ENCODE results near the gene UQCRC1.

Gene UQCRC1

DNA sequence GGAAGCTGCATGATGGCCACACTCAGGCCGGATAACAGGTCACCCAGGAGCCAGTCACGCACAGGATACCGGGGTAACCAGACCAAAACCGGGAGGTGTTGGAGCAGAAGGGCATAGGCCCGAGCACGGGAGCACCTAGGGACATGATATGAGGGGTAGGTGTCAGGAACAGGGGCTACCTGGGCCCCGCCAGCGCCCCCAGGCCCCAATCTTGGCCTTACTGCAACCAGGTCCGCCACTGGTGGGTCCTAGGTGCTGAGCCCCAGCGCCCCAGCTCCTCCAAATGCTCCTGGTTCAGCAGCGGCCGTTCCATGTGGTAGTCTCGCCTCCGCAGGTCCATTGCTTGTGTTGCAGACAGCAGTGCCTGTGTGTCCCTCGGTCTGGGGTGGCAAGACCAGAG lies 23.8 kb upstream of the UQCRC1 start:
- no peak for ATAC-seq

DNA sequence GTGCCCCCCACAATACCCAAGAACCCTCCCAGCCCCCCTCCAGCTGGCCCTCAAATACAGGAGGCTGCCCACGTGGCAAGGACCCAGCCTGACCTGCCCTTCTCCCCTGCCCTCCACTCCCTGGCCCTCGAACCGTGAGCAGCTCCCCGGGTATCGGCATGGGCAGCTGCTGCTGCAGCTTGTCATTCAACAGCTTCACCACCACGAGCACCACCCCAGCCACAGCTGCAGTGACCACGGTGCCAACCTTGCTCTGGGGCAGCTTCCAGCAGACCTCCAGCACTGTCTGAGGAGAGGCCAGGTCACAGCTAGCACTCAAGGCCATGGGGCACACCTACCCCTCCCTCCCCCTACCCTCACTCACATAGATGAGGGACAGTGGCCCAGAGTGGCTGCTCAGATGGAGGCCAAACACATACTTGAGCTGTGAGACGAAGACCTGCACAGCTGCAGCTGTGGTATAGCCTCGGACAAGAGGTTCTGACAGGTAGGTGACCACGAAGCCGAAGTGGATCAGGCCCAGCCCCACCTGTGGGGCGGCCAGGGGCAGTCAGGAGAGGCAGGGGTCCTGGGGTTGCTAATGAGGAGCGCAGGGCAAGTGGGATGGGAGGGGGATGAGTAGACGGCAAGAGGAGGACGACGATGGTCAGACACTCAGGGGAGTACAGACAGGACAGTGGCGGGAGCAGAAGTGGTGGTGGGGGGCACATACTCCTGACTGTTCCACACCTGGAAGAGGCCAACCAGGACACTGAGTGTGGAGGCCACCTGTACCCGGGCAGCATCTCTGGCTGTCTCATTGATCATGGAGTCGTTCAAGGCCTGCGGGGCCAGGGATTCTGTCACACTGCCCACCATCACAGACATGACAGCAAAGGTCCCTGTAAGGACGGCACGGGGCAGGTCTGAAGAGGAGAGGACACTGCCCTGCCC lies 22.3 kb upstream of the UQCRC1 start:
- ATAC-seq (no peak), DNase-seq (no peak)

More for the DNA sequence above, 23.8 kb upstream of the UQCRC1 start:
- no peak for DNase-seq

DNA sequence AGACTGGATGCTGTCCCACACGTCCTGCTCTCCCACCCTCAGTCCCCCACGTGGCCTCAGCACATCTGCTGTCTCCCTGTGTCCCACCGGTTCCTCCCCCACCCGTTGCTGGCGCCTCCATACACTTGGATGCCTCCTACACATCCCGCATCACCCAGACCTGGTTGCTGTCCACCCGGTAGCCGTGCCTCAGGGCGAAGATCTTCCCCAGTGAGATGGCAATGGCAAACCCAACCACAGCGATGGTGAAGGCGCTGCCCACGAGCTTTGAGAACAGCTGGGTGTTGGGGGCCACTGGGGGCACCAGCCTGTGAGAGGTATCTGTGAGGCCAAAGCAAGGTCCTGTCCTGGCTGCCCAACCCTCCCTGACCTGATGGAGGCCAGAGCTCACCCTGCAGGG lies 21.4 kb upstream of the UQCRC1 start:
- ATAC-seq (no peak), DNase-seq (no peak)

DNA sequence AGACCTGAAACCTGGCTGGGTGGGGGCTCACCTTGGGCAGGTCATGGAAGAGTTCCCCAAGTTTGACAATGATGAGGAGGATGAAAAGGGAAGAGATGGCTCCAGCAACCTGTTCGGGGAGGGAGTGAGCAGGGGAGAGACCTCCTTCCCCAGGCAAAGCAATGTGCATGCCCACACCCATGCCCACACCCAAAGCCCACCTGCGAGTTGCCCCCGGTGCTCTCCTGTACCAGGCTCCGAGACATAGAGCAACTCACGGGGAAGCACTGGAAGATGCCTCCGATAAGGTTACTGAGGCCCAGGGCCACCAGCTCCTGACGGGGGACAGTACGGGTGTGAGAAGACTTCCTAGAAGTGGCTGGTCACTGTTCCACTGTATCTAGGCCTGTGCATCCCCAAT lies 21.0 kb upstream of the UQCRC1 start:
- ATAC-seq (no peak), DNase-seq (no peak)

DNA sequence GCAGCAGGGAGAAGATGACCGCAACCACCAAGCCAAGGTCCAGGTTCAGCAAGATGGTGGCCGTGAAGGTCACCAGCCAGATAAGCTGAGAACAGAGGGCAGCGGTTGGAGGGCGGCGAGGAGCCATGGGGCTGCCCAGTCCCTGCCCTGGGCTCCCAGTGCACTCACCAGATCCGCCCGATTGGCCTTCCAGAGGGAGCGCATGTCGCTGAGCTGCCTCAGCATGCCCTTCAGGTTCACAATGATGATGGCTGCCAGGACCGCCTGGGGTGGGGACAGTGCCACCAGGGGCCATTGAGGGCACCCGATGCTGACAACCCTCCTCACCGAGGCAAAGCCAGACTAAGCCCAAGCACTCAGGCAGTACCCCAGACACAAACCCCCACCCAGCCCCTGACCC lies 20.4 kb upstream of the UQCRC1 start:
- no peak for ATAC-seq
- DNase-seq: no peak

DNA sequence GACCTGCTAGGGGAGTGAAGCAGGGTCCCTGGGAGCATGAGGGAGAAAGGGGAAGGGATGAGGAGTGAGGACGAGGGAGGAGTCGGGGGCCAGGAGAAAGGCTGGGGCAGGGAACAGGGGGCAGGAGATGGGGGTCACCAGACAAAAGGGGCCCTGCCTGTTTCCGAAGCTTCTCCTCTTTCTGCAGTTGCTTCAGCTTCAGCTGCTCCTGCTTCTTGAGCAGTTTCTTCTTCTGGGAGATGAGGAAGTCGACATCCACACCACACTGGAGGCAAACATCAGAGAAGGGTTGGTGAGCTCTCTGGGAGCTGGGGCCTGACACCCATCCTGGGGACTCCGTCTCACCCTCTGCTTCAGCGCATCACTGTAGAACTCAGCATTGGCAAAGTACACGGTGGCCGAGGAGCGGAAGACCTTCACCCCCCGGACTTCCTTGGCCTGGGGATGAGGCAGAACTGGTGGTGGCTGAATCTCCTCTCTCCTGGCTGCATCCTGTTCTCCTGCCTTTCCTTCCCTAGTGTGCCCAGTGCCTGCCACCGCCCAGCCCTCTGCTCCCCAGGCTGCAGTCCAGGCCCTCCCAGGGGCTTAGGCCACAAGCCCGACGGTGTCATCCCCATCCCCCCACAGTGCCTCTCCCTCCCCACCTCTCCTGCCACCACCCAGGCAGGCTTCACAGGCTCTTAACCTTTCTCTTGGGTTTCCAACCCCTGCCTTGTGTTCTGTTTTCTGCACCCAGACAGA lies 19.0 kb upstream of the UQCRC1 start:
- DNase-seq: no peak
- ATAC-seq: no peak

DNA sequence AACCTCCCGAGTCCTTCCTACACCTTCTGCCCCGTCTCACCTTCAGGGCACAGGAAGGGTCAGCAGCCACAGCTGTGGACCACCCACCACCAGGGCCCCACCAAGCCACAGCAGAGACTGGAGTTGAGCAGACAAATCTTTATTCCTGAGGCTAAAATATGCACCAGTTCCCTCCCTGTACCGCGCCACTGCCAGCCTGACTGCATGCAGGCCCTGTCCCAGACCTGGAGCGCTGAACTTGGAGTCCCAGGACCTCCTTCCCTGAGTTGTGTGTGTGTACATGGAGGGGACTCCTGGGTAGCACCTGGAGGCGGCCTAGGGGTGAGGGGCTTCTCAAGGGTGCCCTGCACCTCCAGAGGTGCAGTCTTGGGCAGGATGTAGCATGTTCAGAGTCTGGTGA lies 16.2 kb upstream of the UQCRC1 start:
- DNase-seq (no peak), ATAC-seq (no peak)

DNA sequence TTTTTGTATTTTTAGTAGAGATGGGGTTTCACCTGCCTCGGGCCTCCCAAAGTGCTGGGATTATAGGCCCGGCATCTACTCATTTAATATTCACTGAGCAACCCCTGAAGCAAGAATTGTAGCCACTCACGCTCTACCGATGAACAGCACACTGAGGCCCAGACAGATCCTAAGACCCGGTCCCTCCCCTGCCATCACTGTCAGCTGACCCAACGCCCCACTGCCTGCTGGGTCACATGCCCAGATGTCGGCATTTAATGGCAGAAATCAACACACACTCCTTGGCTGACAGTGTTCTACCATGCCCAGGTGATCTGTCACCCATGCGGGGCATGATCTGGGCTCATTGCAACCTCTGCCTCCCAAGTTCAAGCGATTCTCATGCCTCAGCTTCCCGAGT lies 15.3 kb upstream of the UQCRC1 start:
- no peak for ATAC-seq
- DNase-seq: no peak

DNA sequence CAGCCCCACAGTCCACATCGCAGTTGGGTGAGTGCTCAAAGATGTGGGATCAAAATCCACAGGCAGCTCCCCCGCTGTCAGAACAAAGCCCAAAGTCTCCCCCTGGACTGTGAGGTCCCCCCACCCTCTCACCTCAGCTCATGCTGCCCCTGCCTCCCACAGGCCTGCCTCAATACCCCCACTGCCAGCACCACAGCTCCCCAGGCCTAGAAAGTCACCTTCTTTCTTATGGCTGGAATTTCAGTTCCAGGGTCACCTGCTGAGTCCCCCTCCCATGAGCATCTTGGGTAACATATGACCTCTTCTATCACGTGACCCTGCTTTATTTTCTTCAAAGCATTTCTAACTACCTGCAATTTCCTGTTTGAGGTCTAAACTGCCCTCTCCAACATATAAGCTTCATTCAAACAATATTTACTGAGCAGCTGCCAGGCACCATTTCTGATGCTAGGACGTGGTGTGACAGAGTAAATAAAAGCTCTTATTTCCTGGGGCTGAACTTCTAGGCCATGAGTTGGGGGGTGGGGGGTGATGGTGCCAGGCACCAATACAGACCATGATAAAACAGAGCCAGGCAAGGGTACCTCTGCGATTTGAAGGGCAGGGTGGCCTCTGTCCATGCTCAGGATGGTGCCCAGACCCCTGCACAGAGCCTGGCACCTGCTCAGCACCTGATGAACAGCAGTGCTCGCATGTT lies 14.6 kb upstream of the UQCRC1 start:
- DNase-seq: no peak
- ATAC-seq: no peak

DNA sequence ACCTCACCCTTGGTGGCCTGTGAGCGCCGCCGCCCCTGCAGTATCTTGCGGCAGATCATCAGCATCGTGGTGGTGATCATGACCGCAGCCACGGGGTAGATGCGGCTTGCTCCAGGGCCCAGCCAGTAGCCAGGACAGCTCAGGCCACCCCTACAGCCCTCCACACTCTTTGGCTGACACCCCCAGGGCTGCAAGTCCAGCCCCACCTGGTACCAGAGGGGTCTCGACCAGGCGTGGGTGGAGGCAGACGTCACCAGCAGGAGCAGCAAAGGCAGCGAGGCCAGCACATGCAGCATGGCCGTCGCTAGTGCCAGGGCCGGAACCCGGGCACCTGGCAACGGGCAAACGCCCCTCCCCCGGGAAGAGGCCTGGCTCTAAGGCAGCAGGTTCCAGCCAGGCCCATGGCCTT lies 12.0 kb upstream of the UQCRC1 start, which contains the start of gene TMEM89:
TMEM89 (minus strand) TSS at position 309 of the 409 bp plus-strand sequence; CDS start at position 296, 13 bp downstream.
- DNase-seq (no peak), ATAC-seq (no peak)

DNA sequence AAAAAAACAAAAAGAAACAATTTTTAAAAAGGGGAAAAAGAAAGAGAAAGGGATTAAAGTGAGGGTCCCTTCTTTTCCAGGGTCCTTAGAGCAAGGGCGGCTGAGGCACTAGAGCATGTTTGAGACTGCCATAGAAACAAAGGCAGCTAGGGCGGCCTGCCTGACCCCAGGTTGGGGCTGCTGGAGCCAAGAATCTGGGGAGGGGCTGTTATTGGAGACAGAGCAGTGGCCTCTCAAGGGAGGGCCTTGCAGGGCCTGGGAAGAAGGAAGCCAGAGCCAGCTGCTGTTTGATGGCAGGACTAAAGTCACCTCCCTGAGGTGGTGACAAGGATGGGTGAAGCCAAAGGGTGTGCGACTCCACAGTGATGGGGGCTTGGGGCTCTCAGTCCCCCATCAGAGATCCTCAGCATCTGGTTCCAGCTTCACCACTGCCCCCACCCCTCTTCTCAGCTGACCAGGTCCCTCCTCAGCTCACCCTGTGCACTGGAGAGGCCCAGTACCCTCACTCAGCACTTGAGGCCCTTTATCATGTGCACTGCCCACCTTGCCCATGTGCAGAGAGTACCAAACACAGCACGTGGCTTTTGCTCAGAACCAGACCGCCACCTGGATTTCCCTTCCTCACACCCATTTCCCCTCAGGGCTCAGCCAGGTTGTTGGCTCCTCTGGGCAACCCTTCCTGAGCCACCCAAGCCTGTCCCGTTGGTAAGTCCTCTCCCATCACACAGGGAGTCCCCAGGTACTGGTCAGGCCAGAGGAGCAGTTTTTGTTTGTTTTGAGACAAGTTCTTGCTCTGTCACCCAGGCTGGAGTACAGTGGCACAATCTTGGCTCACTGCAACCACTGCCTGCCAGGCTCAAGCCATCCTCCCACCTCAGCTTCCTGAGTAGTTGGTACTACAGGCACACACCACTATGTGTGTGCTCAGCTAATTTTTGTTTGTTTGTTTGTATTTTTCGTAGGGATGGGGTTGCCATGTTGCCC lies 10.4 kb upstream of the UQCRC1 start:
- DNase-seq: no peak

DNA sequence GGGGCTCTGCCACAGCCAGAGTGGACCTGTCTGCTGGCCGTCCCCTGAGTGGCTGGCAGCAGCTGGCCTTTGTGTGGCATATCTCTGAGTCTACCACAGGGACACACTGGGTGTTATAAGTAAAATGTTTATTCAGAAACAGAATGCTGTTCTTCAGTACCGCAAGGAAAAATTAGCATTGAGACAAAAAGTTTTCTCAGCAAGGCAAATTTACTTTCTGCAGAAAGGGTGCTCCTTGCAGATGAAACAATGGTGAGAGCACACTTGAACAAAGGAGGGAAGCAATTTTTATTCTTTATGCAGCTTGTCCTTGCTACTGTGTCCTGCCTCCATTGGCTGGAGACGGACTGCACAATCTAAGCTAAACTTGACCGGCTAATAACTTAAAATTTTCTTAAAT lies 8.1 kb upstream of the UQCRC1 start:
- DNase-seq (no peak), ATAC-seq (no peak)

More for the DNA sequence above, 10.4 kb upstream of the UQCRC1 start:
- no peak for ATAC-seq

DNA sequence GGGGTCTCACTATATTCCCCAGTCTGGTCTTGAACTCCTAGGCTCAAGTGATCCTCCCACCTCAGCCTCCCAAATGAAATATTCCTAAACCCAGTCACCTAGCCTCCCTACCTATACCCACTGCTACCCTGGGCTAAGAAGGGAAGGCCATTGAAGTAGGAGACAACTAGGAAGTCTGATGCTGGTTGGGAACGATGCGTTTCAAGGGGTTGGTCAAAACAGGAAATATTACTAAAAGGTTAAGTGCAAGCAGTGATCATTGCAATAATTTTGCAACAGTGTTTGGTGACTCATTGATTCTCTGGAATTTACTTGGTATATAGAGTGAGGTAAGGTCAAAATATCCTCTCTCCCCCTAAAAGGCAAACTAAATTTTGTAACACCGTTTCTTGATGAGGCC lies 4.6 kb upstream of the UQCRC1 start:
- peak; percentile 63 for ATAC-seq
- DNase-seq: peak; percentile 28

DNA sequence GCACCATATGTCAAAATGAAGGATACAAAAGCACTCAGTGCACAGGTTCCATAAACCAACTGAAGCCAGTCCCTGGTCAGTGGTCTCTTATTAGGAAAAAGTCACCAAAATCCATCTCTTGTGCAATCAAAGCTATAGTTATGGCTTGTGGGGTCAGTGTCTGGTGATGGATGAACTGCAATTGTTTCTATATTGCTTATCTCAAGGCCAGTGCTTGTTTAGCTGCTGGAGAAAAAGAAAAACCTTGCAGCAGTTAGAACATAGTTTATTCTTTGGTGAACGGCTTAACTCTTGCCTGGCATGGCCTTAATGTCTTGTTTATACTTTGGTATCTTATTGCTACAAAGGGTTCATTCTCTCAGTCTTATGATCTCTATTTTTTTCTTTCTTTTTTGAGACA lies 2.9 kb upstream of the UQCRC1 start:
- ATAC-seq (no peak), DNase-seq (no peak)

DNA sequence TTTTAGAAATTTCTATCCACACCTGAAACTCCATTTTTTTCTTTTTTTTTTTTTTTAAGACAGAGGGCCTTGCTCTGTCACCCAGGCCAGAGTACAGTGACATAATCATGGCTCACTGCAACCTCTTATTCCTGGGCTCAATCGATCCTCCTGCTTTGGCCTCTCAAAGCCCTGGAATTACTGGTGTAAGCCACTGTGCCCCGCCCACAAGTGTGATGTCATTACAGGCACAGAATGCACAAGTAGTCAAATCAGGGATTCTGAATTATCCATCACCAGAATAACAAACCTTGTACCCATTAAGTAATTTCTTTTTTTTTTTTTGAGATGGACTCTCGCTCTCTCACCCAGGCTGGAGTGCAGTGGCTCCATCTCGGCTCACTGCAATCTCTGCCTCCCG lies 1.9 kb downstream of the UQCRC1 start:
- DNase-seq: peak; percentile 42

DNA sequence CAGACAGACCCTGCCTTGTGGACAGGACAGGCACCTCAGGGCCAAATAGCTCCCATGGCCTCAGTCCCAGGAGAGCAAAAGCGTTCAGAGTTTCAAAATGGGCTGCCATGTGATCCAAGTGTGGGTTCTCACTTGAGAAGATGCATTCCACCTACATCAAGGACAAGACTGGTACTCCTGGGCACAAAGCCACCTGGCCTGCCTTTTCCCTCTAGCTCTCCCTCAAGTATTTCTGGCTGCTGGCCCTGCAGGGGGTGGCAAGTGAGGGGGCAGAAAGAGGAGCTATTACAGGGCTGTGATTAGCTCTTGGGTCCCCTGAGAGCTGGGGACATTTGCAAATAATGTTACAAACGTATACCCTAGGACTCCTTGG lies 7.8 kb downstream of the UQCRC1 start:
- ATAC-seq: no peak
- no peak for DNase-seq

More for the DNA sequence above, 1.9 kb downstream of the UQCRC1 start:
- ATAC-seq: no peak

DNA sequence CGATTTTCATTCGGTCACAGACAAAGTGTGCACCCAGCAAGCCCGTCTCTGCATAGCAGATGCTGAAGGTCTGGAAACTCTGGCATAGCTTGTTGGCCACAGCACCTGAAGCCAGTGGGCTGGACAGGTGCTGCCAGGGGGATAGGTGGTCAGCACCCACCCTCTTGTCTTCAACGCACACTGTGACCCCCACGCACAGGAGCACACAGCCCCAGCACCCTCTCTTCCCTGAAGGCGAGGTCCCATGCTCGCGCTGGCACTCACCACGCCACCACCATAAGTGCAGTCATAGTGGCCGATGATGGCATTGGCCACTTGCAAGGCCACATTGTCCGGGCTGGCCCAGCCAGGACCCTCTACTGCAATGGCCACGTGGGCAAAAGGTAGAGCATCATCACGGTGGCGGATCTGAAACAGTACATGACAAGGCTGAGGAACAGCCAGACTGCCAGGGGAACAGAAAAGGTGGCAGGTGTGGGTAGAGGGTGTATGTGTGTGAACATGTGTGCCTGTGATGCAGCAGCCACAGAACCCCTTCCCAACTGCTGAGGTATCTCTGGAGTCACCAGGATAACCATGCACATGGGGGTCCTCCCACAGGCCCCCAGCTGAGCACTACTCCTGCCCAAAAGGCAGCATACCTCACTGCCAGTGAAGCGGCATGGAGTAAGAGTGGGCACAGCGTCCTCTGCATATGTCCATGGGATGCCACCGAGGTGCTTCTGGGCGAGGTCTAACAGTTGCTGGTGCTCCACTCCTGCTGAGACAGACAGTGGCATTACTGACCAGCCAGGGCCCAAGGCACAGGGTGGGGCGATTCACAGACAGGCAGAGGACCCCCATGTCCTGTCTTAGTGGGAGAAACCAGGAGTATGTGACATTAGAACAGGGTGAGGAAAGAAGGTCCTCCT lies 8.5 kb downstream of the UQCRC1 start:
- ATAC-seq (no peak), DNase-seq (no peak)

DNA sequence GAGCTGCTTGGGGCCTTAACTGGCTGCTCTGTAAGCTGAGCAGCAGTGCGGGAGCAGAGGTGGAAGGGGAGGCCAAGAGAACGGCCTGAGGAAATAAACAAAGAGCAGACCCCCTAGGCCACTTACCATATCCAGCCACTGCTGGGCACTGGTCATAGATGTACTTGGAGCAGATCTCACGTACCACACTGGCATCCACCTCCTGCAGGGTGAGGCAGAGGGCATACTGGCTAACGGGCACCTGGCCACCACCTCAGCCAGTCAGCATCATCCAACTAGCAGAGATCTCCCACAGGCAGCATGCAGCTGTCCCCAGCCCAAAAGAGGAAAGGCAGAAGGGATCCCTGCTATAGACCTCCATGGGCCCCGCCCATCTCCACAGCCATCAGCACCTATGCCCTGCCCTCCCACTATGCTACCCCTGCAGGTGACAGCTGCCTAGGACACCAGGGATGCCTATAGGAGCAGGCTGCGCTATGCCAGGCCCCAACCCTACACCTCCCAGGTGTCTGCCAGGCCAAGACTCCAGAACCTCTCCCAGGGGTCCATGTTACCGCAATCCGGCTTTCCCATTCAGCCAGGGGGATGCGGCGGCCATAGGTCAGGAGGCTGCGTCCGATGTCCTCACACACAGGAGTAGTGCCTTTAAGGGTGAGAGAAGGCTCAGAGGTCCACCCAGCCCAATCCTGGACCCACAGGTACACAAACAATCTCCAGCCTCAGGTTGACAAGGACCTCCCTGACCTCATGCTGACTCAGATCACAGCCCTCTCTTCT lies 9.7 kb downstream of the UQCRC1 start:
- ATAC-seq: no peak
- DNase-seq: no peak

DNA sequence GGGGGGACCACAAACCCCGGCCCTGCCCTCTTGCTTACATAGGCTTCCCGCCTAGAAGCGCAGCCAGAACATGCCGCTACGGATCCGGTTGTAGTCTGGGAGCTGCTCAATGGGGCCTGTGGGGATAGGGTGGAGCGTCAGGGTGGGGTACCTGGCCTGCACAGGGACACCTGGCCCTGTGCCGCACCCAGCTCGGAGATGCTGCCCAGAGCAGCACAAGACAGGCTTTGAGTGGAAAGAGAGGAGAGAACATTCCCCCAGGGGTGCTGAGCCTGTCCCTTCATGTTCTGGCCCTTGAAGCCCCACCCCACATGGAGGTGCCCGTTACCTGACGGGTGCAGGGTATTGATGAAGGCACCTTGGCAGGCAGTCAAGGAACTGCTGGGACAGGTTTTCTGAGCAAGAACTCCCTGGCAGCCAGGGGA lies 10.4 kb downstream of the UQCRC1 start:
- no peak for DNase-seq
- no peak for ATAC-seq
